Endothelial cell of umbilical vein (primary cell): ENCODE results near the gene GSE1. TPM values are rescaled to one million over a fixed set of nuclear protein-coding genes. Genes with fewer than 3 reads are reported as not detected.

Source experiments
- BruUV-seq: library from RNA; stranded (reverse); fragments of 400-500 nt; replicated peaks from 2 replicates; lab custom pipeline; 2021; lab: Mats Ljungman, UMichigan
- CTCF ChIA-PET: fragments of 300-600, 350-600 bp; sonication (Branson Sonifier 250); formaldehyde crosslinking; loops from one replicate; lab custom pipeline; 2021; ENCODE audit warnings: antibody characterized with exemption, inconsistent platforms; lab: Charles Lee
- POLR2A ChIA-PET: fragments of 300-600, 350-600 bp; sonication (Branson Sonifier 250); formaldehyde crosslinking; loops from one replicate; lab custom pipeline; 2021; ENCODE audit warnings: antibody characterized with exemption, inconsistent platforms; lab: Charles Lee
- DNase-seq: peaks from one replicate; pipeline ENCODE4 v3.0.0-alpha.2; 2011; ENCODE audit warnings: low read depth, low spot score
- FAIRE-seq: peaks from 2 replicates; lab custom pipeline; 2011; peaks lifted over from hg19 to GRCh38; lab: Jason Lieb, UNC
- H2AFZ ChIP-seq: 2 replicates; pipeline ENCODE4 v1.6.0; 2012; ENCODE audit warnings: low read depth, low read length, control low read depth, inconsistent platforms
- H3K27ac ChIP-seq: 2 replicates; pipeline ENCODE4 v1.5.1; 2011; ENCODE audit warnings: low read depth, mild to moderate bottlenecking, control low read depth, low read length, moderate library complexity; ENCODE audit not compliant: insufficient read depth
- H3K27me3 ChIP-seq, 2 experiments: 2 replicates each; pipeline versions ENCODE4 v1.6.0 to v1.6.1; 2011; ENCODE audit warnings: low read length in 2 of 2, mixed read lengths in 1 of 2; ENCODE audit not compliant: control insufficient read depth in 2 of 2, insufficient read depth in 2 of 2
- H3K36me3 ChIP-seq, 2 experiments: 2 replicates in 1 of 2; 3 replicates in 1 of 2; pipeline ENCODE4 v1.5.1; 2011; ENCODE audit warnings: low read length in 2 of 2, mild to moderate bottlenecking in 1 of 2, moderate library complexity in 1 of 2; ENCODE audit not compliant: control insufficient read depth in 2 of 2, insufficient read depth in 2 of 2; ENCODE audit errors: extremely low read depth in 1 of 2
- H3K4me1 ChIP-seq: 3 replicates; pipeline ENCODE4 v1.5.1; 2011; ENCODE audit warnings: mild to moderate bottlenecking, low read length; ENCODE audit not compliant: control insufficient read depth, insufficient read depth; ENCODE audit errors: extremely low read depth
- H3K4me2 ChIP-seq: 2 replicates; pipeline ENCODE4 v1.6.1; 2011; ENCODE audit warnings: low read length, control low read depth, mixed read lengths; ENCODE audit not compliant: insufficient read depth
- H3K4me3 ChIP-seq, 3 experiments: fragments of 200-600 bp in 1 of 3; sonication (generic), shearing (Covaris generic) in 1 of 3; replicated peaks in 1 of 3; 2 replicates each; pipeline ENCODE4 v1.5.1; 2011 to 2016; ENCODE audit warnings: control low read depth in 3 of 3, low read length in 3 of 3, mild to moderate bottlenecking in 2 of 3, inconsistent platforms in 1 of 3, low read depth in 1 of 3, moderate library complexity in 1 of 3; ENCODE audit not compliant: insufficient read depth in 1 of 3
- H3K79me2 ChIP-seq: 2 replicates; pipeline ENCODE4 v1.6.0; 2012; ENCODE audit warnings: low read length, inconsistent platforms; ENCODE audit not compliant: control insufficient read depth, insufficient read depth
- H3K9ac ChIP-seq: replicated peaks from 2 replicates; pipeline ENCODE3; 2011; ENCODE audit warnings: low read length, control low read depth; ENCODE audit not compliant: insufficient read depth; ENCODE audit errors: extremely low read depth
- H3K9me1 ChIP-seq: replicated peaks from 3 replicates; pipeline ENCODE4 v1.6.0; 2011; ENCODE audit warnings: mild to moderate bottlenecking, low read length; ENCODE audit not compliant: control insufficient read depth, insufficient read depth; ENCODE audit errors: extremely low read depth
- H3K9me3 ChIP-seq: replicated peaks from 2 replicates; pipeline ENCODE4 v1.5.1; 2012; ENCODE audit warnings: low read length, inconsistent platforms; ENCODE audit not compliant: control insufficient read depth, insufficient read depth
- H4K20me1 ChIP-seq: replicated peaks from 2 replicates; pipeline ENCODE3; 2011; ENCODE audit warnings: mild to moderate bottlenecking, low read length; ENCODE audit not compliant: control insufficient read depth, insufficient read depth; ENCODE audit errors: extremely low read depth
- EZH2 ChIP-seq: IDR thresholded peaks from 2 replicates; pipeline ENCODE4 v1.6.1; 2012; ENCODE audit warnings: borderline replicate concordance, low read depth, mild to moderate bottlenecking, moderate library complexity, low read length, inconsistent platforms; ENCODE audit not compliant: severe bottlenecking
- FOS ChIP-seq: IDR thresholded peaks from 2 replicates; pipeline ENCODE4 v1.6.1; 2011; ENCODE audit warnings: mild to moderate bottlenecking, low read length, moderate library complexity, borderline replicate concordance; ENCODE audit not compliant: insufficient read depth
- GATA2 ChIP-seq: IDR thresholded peaks from 2 replicates; pipeline ENCODE4 v1.7.0; 2011; ENCODE audit warnings: low read depth, mild to moderate bottlenecking, moderate library complexity, mixed read lengths, low read length; ENCODE audit not compliant: insufficient read length, insufficient read depth
- JUN ChIP-seq: IDR thresholded peaks from 2 replicates; pipeline ENCODE4 v1.6.1; 2011; ENCODE audit warnings: borderline replicate concordance, low read depth; ENCODE audit not compliant: insufficient read length, insufficient read depth
- MAX ChIP-seq: IDR thresholded peaks from 2 replicates; pipeline ENCODE4 v1.6.1; 2011; ENCODE audit not compliant: insufficient read depth, insufficient read length
- MYC ChIP-seq: IDR thresholded peaks from one replicate; pipeline ENCODE4 v1.6.1; 2011; ENCODE audit warnings: mild to moderate bottlenecking, low read depth, low read length
- POLR2A ChIP-seq: IDR thresholded peaks from 2 replicates; pipeline ENCODE4 v1.6.1; 2012; ENCODE audit warnings: low read depth, mild to moderate bottlenecking, control low read depth, low read length
- POLR2AphosphoS5 ChIP-seq: IDR thresholded peaks from 2 replicates; pipeline ENCODE4 v1.6.1; 2012; ENCODE audit warnings: low read depth, mild to moderate bottlenecking, control low read depth, low read length, moderate library complexity; ENCODE audit not compliant: insufficient read depth
- dilution Hi-C: fragments of 300-500 bp; cut with MboI; formaldehyde crosslinking; loops from one replicate; pipeline ENCODE4 v1.15.0; 2019; ENCODE audit warnings: low sequenced_read_pairs; ENCODE audit not compliant: extremely low pct_ligation_motif_present
- intact Hi-C: fragments of 100-400 bp; cut with micrococcal nuclease; formaldehyde crosslinking; loops from one replicate; pipeline ENCODE4 v1.10.0; 2022
- polyA plus RNA-seq, 4 experiments: library from polyadenylated mRNA; depleted of rRNA in 3 of 4; stranded (reverse) in 3 of 4; unstranded in 1 of 4; fragments of >200 nt; gene quantifications; 2 replicates each; pipeline versions ENCODE4 v1.2.1 to v1.2.3, GENCODE V29; 2011 to 2012; ENCODE audit warnings: missing spikeins in 1 of 4
- total RNA-seq: library from RNA; stranded (reverse); gene quantifications from 2 replicates; pipeline ENCODE4 v1.2.3, GENCODE V29; 2021
- TF ChIP-seq, protein P1 (sequence below), 2 donors: IDR thresholded peaks; 1 replicate in 1 of 2; 2 replicates in 1 of 2; pipeline ENCODE4 v1.5.1; 2011; ENCODE audit warnings: low read length in 2 of 2, mild to moderate bottlenecking in 2 of 2, moderate library complexity in 2 of 2, control low read depth in 1 of 2, inconsistent platforms in 1 of 2, low read depth in 1 of 2; ENCODE audit not compliant: insufficient read depth in 1 of 2; ENCODE audit errors: extremely low read depth in 1 of 2

GSE1 gene
- total and polyA plus RNA-seq, 2 donors (not counting 3 experiments of a cell fraction or from before 2014, with no cell fraction given), result 4.2 to 18.3 TPM

GRCh38 chr16:85607796-85608514 lies 5.2 kb upstream of the GSE1 start:
- Histone ChIP-seq H3K27me3 (peaks cover 0 to 2% of the 10 kb centered on the region in 2 experiments), H3K4me2 (no peak overlapping the region), H3K4me1 (peaks cover 10% of the 10 kb centered on the region), H3K27ac (no peak overlapping the region), H3K4me3 (no peak overlapping the region), H3K9ac (no peak overlapping the region), H3K79me2 (no peaks in the 10 kb centered on the region), H3K36me3 (no peaks in the 10 kb centered on the region), H4K20me1 (no peaks in the 10 kb centered on the region), H3K9me1 (no peaks in the 10 kb centered on the region), H3K9me3 (no peaks in the 10 kb centered on the region), H2AFZ (no peak overlapping the region)
- CTCF ChIA-PET, result interaction anchor here (1.4 to 2.6 kb wide), 3 partner anchors 9 to 238 kb away, joined by 5 to 11 read pairs (median 6); no protein-coding TSS in a partner anchor
- BruUV-seq, result no TSS peak
- TF ChIP-seq JUN (no peak), MAX (no peak), FOS (no peak), POLR2A (no peak), EZH2 (no peak), POLR2AphosphoS5 (no peak), GATA2 (no peak), MYC (no peak)
- TF ChIP-seq, protein P1, sequence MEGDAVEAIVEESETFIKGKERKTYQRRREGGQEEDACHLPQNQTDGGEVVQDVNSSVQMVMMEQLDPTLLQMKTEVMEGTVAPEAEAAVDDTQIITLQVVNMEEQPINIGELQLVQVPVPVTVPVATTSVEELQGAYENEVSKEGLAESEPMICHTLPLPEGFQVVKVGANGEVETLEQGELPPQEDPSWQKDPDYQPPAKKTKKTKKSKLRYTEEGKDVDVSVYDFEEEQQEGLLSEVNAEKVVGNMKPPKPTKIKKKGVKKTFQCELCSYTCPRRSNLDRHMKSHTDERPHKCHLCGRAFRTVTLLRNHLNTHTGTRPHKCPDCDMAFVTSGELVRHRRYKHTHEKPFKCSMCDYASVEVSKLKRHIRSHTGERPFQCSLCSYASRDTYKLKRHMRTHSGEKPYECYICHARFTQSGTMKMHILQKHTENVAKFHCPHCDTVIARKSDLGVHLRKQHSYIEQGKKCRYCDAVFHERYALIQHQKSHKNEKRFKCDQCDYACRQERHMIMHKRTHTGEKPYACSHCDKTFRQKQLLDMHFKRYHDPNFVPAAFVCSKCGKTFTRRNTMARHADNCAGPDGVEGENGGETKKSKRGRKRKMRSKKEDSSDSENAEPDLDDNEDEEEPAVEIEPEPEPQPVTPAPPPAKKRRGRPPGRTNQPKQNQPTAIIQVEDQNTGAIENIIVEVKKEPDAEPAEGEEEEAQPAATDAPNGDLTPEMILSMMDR (IDR thresholded peaks at IDR 0.05; ENCODE audit: extremely low read depth in 1 of 2, insufficient read depth in 1 of 2, low read depth in 1 of 2, low read length in 2 of 2), result no peak
- POLR2A ChIA-PET, result no interaction called here
- intact Hi-C loops, result no loop called here
- DNase-seq, result no peak
- dilution Hi-C loops, result no loop called here
- no peak for FAIRE-seq
